A673 (cell line): ENCODE measurements around the gene SZRD1. TPM values are rescaled to one million over a fixed set of nuclear protein-coding genes. Genes with fewer than 3 reads are reported as not detected.

Experiments used
- Bru-seq: library from RNA; stranded (reverse); fragments of 400-500 nt; gene quantifications from one replicate; lab custom pipeline; 2021; lab: Mats Ljungman, UMichigan
- BruChase-seq, 2 experiments: library from RNA; stranded (reverse); fragments of 400-500 nt; gene quantifications; one replicate each; lab custom pipeline; 2021; lab: Mats Ljungman, UMichigan
- BruUV-seq: library from RNA; stranded (reverse); fragments of 400-500 nt; replicated peaks from 2 replicates; lab custom pipeline; 2021; lab: Mats Ljungman, UMichigan
- CTCF ChIA-PET: fragments of 300-600 bp; sonication (Branson Sonifier 250); formaldehyde crosslinking; loops from one replicate; lab custom pipeline; 2022; ENCODE audit warnings: antibody characterized with exemption; lab: Charles Lee
- POLR2A ChIA-PET: fragments of 300-600 bp; sonication (Branson Sonifier 250); formaldehyde crosslinking; loops from one replicate; lab custom pipeline; 2022; ENCODE audit warnings: antibody characterized with exemption; ENCODE audit not compliant: low non-redundant PET; lab: Charles Lee
- DNase-seq: peaks from one replicate; pipeline ENCODE4 v3.0.0-alpha.2; 2015; ENCODE audit warnings: low spot score
- H3K27ac ChIP-seq: fragments of 200-600 bp; sonication (generic); 2 replicates; pipeline ENCODE4 v1.5.1; 2016; ENCODE audit warnings: mixed run types, low read depth, mild to moderate bottlenecking, mixed read lengths, antibody characterized with exemption, low read length; ENCODE audit not compliant: poor library complexity, severe bottlenecking
- H3K27me3 ChIP-seq: fragments of 200-600 bp; sonication (generic); replicated peaks from 2 replicates; pipeline ENCODE4 v1.6.1; 2017; ENCODE audit warnings: mixed run types, low read depth, mild to moderate bottlenecking, mixed read lengths, antibody characterized with exemption, low read length; ENCODE audit not compliant: insufficient read depth, poor library complexity
- H3K36me3 ChIP-seq: fragments of 200-600 bp; sonication (generic); 2 replicates; pipeline ENCODE4 v1.6.1; 2016; ENCODE audit warnings: mixed run types, mild to moderate bottlenecking, mixed read lengths, antibody characterized with exemption, low read length; ENCODE audit not compliant: insufficient read depth, poor library complexity, severe bottlenecking
- H3K4me1 ChIP-seq: fragments of 200-600 bp; sonication (generic); 2 replicates; pipeline ENCODE4 v1.6.1; 2017; ENCODE audit warnings: mixed run types, mild to moderate bottlenecking, mixed read lengths, antibody characterized with exemption, low read length; ENCODE audit not compliant: insufficient read depth, poor library complexity, severe bottlenecking
- H3K4me3 ChIP-seq: fragments of 200-600 bp; sonication (generic); 2 replicates; pipeline ENCODE4 v1.5.1; 2016; ENCODE audit warnings: low read depth, mixed run types, mild to moderate bottlenecking, mixed read lengths, low read length; ENCODE audit not compliant: poor library complexity, severe bottlenecking
- H3K9me3 ChIP-seq: fragments of 200-600 bp; sonication (generic); 2 replicates; pipeline ENCODE4 v1.6.1; 2016; ENCODE audit warnings: mixed run types, low read depth, mild to moderate bottlenecking, mixed read lengths, antibody characterized with exemption, low read length; ENCODE audit not compliant: poor library complexity, severe bottlenecking
- EZH2 ChIP-seq: fragments of 200-600 bp; sonication (generic); IDR thresholded peaks from 2 replicates; pipeline ENCODE4 v1.6.1; 2017; ENCODE audit warnings: borderline replicate concordance, low read depth, mild to moderate bottlenecking, mixed read lengths, antibody characterized with exemption, low read length; ENCODE audit not compliant: poor library complexity, severe bottlenecking
- intact Hi-C: fragments of 100-400 bp; cut with micrococcal nuclease; formaldehyde crosslinking; loops from one replicate; pipeline ENCODE4 v1.10.0; 2022; ENCODE audit not compliant: unreplicated experiment
- long read RNA-seq: library from polyadenylated mRNA; stranded (forward); transcript quantifications from one replicate; pipeline ENCODE4 v2.0.0, GENCODE V29; 2022
- total RNA-seq: library from RNA; stranded (reverse); gene quantifications from 2 replicates; pipeline ENCODE4 v1.2.3, GENCODE V29; 2021
- TF ChIP-seq, protein P1 (sequence below): fragments of 300-800, 200-600 bp; sonication (generic); conservative IDR thresholded peaks from 2 replicates; pipeline ENCODE4 v1.5.1; 2017; ENCODE audit warnings: low read depth, mild to moderate bottlenecking, antibody characterized with exemption, low read length, moderate library complexity, mixed read lengths

Gene SZRD1, protein sequence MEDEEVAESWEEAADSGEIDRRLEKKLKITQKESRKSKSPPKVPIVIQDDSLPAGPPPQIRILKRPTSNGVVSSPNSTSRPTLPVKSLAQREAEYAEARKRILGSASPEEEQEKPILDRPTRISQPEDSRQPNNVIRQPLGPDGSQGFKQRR
- total RNA-seq (174 and 187 TPM in 2 replicates), Bru-seq, nascent RNA (percentile 89 among the genes with signal in this experiment), BruChase-seq, experiment 1, labeled RNA remaining after a 2-hour chase (percentile 90 among the genes with signal in this experiment), BruChase-seq, experiment 2, labeled RNA remaining after a 6-hour chase (percentile 97 among the genes with signal in this experiment)
- long read RNA-seq, transcript SZRD1-202 (3 exons, 3,447 nt): major isoform, 32 of 150 reads
- long read RNA-seq, transcript SZRD1-203 (4 exons, 892 nt): minor isoform, 12 of 150 reads
- long read RNA-seq, transcript SZRD1-210 (3 exons, 3,401 nt): minor isoform, 24 of 150 reads
- long read RNA-seq, transcript SZRD1-201 (4 exons, 3,636 nt): minor isoform, 25 of 150 reads
- long read RNA-seq, partial matches to known transcripts: 4 of 150 reads
- long read RNA-seq, other reads (novel, unspliced or antisense): 53 of 150 reads

DNA sequence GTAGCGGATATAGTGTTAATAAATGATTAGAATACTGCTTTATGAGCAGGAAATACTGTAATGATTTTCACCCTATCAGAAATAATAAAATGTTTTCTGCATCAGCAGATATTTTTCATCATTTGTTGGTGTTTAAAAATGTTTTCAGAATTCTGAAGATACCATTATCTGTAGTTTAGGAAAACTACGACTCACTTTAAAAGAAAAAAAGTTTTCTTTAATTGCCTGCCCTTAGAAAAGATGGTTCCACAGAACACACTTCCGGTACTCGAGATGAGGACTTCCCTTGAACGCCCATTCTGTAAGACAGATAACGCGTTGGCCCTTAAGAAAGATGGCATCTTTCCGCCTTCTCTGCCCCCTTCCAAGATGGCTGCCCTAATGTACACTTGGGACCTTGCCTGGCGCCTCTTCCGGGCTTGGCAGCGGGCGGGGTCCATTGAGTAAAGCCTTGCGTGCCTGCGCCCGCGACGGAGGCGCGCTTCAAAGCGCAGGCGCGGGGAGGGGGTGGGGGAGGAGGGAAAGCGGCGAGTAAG, at the start of gene SZRD1:
SZRD1 (plus strand) TSS at position 521 of the 536 bp plus-strand sequence. CDS start 16 bp downstream, outside the sequence.
- Histone ChIP-seq H3K9me3 (no peaks in the 10 kb centered on the region), H3K27ac (peak within 1 kb of the TSS; percentile 93), H3K4me1 (peaks cover 10% of the 10 kb centered on the region), H3K27me3 (no peaks in the 10 kb centered on the region), H3K36me3 (no peaks in the 10 kb centered on the region), H3K4me3 (peak within 1 kb of the TSS; percentile 87)
- TF ChIP-seq, protein P1, sequence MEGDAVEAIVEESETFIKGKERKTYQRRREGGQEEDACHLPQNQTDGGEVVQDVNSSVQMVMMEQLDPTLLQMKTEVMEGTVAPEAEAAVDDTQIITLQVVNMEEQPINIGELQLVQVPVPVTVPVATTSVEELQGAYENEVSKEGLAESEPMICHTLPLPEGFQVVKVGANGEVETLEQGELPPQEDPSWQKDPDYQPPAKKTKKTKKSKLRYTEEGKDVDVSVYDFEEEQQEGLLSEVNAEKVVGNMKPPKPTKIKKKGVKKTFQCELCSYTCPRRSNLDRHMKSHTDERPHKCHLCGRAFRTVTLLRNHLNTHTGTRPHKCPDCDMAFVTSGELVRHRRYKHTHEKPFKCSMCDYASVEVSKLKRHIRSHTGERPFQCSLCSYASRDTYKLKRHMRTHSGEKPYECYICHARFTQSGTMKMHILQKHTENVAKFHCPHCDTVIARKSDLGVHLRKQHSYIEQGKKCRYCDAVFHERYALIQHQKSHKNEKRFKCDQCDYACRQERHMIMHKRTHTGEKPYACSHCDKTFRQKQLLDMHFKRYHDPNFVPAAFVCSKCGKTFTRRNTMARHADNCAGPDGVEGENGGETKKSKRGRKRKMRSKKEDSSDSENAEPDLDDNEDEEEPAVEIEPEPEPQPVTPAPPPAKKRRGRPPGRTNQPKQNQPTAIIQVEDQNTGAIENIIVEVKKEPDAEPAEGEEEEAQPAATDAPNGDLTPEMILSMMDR: no peak
- TF ChIP-seq EZH2: no peak
- ChIA-PET CTCF (no interaction called here), POLR2A (no interaction called here)
- DNase-seq: peak; percentile 100
- intact Hi-C loops: loop anchor here (10.0 kb wide), 2 partner anchors 122 to 162 kb away; no protein-coding TSS in a partner anchor
- no TSS peak for BruUV-seq

DNA sequence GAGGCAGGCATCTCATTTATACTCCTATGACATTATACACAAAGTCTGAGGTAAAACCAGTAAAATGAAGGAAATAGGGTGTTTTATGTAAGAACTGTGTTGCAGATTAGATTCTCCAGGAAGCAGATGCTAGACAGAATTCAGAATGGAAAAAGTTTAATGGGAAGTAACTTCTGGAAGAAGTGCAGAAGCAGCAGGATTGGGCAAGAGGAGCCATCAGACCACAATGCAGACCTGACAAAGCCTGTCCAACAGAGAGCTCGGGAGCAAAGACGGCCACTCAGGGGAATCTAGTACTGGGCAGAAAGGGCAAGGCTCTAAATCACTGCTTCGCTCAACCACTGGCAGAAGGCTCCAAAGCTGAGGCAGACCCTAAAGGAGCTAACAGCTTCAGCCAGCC, 48.5 kb upstream of the SZRD1 start:
- H3K9me3 ChIP-seq: no peaks in the 10 kb centered on the region
- peaks cover 11% of the 10 kb centered on the region for H3K4me1 ChIP-seq
- intact Hi-C loops: no loop called here
- TF ChIP-seq EZH2: no peak
- TF ChIP-seq, protein P1: no peak
- CTCF ChIA-PET: no interaction called here
- no TSS peak for BruUV-seq
- POLR2A ChIA-PET: no interaction called here
- no peak for DNase-seq
- peaks cover 12% of the 10 kb centered on the region for H3K36me3 ChIP-seq
- no peak overlapping the region for H3K4me3 ChIP-seq
- no peak overlapping the region for H3K27ac ChIP-seq
- H3K27me3 ChIP-seq: no peaks in the 10 kb centered on the region

DNA sequence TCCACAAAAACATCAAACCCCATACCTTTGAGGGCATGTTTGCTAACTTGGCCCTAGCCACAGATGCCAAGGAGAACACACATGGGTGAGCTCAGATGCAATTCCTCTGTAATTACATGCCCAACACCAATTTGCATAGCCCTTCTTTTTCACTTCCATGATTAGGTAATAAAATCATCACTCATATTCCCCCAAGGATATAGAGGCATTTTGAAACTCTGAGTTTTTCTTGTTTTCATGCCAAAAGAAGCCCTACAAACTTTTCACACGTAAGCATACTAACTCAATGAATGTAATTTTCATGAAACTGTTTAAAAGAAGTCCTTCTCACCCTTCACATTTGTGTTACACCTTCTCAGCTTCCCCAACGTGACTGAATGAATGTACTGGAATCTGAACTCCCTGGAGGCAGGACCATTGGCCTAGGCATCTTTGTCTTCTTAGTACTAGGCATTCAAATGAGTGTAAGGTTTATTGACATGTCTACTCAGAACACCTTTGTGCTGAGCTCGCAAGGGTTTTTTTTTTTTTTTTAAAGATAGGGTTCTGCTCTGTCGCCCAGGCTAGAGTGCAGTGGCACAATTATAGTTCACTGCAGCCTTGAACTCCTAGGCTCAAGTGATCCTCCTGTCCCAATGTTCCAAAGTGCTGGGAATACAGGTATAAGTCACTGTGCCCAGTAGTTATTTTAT, 45.7 kb upstream of the SZRD1 start:
- no peak overlapping the region for H3K4me3 ChIP-seq
- H3K27me3 ChIP-seq: no peaks in the 10 kb centered on the region
- ChIA-PET CTCF (no interaction called here), POLR2A (no interaction called here)
- H3K27ac ChIP-seq: no peak overlapping the region
- no peak for DNase-seq
- BruUV-seq: no TSS peak
- intact Hi-C loops: no loop called here
- no peaks in the 10 kb centered on the region for H3K9me3 ChIP-seq
- peaks cover 18% of the 10 kb centered on the region for H3K4me1 ChIP-seq
- TF ChIP-seq, protein P1: no peak
- no peak for TF ChIP-seq EZH2
- H3K36me3 ChIP-seq: no peaks in the 10 kb centered on the region
